ENCODE results near the gene PDZD8.

GRCh38 chr10:117313641-117314040 is 61.6 kb downstream of the PDZD8 start:
- TF ChIP-seq ZC3H10 (CRISPR knock-in tag; IDR thresholded peaks at IDR 0.05), result no peak
- no peak for TF ChIP-seq CREB5 (CRISPR knock-in tag; IDR thresholded peaks at IDR 0.05; ENCODE audit: low read depth)
- TF ChIP-seq CSDC2 (CRISPR knock-in tag; IDR thresholded peaks at IDR 0.05), result no peak
- no peak for TF ChIP-seq OSR1 (CRISPR knock-in tag; IDR thresholded peaks at IDR 0.05)
- no peak for TF ChIP-seq TOX (CRISPR knock-in tag; IDR thresholded peaks at IDR 0.05; ENCODE audit: borderline replicate concordance)
- no peak for TF ChIP-seq TCF4 (CRISPR knock-in tag; IDR thresholded peaks at IDR 0.05; ENCODE audit: borderline replicate concordance)
- TF ChIP-seq ZFP3 (CRISPR knock-in tag; IDR thresholded peaks at IDR 0.05), result no peak
- no peak for TF ChIP-seq PATZ1 (CRISPR knock-in tag; IDR thresholded peaks at IDR 0.05; ENCODE audit: borderline replicate concordance)
- TF ChIP-seq ZFP30 (CRISPR knock-in tag; IDR thresholded peaks at IDR 0.05), result no peak
- TF ChIP-seq, protein P1, sequence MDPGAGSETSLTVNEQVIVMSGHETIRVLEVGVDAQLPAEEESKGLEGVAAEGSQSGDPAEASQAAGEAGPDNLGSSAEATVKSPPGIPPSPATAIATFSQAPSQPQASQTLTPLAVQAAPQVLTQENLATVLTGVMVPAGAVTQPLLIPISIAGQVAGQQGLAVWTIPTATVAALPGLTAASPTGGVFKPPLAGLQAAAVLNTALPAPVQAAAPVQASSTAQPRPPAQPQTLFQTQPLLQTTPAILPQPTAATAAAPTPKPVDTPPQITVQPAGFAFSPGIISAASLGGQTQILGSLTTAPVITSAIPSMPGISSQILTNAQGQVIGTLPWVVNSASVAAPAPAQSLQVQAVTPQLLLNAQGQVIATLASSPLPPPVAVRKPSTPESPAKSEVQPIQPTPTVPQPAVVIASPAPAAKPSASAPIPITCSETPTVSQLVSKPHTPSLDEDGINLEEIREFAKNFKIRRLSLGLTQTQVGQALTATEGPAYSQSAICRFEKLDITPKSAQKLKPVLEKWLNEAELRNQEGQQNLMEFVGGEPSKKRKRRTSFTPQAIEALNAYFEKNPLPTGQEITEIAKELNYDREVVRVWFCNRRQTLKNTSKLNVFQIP (CRISPR knock-in tag; IDR thresholded peaks at IDR 0.05; ENCODE audit: borderline replicate concordance, low read depth), result no peak
- TF ChIP-seq ZNF8 (CRISPR knock-in tag; IDR thresholded peaks at IDR 0.05), result no peak
